ENCODE measurements around the gene VSIG10. TPM values are rescaled to one million over a fixed set of nuclear protein-coding genes. Genes with fewer than 3 reads are reported as not detected.

VSIG10 gene
- total and polyA plus RNA-seq, 2 of the 13 experiments (the other 11 are each of a cell fraction or from before 2014, with no cell fraction given) = 25.6 to 42.5 TPM

DNA sequence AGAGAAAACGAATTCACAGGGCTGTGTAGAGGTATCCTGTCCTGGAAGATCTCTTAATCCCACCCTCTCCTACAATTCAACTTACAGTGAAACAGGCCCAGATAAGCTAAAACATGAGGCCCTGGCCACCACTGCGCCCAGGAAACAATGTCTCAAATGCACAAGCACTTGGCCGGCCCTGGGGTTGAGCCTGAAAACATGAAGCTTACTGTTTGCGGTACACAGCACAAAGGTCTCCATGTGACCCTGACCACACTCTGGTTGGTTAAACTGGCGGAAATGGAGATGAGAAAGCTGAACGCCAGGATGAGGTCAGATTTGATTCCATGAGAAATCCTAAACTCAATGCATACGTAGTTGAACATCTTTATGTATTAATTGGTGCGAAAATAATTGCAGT is 59.2 kb downstream of the VSIG10 start (continued):
- TF ChIP-seq, protein P1, sequence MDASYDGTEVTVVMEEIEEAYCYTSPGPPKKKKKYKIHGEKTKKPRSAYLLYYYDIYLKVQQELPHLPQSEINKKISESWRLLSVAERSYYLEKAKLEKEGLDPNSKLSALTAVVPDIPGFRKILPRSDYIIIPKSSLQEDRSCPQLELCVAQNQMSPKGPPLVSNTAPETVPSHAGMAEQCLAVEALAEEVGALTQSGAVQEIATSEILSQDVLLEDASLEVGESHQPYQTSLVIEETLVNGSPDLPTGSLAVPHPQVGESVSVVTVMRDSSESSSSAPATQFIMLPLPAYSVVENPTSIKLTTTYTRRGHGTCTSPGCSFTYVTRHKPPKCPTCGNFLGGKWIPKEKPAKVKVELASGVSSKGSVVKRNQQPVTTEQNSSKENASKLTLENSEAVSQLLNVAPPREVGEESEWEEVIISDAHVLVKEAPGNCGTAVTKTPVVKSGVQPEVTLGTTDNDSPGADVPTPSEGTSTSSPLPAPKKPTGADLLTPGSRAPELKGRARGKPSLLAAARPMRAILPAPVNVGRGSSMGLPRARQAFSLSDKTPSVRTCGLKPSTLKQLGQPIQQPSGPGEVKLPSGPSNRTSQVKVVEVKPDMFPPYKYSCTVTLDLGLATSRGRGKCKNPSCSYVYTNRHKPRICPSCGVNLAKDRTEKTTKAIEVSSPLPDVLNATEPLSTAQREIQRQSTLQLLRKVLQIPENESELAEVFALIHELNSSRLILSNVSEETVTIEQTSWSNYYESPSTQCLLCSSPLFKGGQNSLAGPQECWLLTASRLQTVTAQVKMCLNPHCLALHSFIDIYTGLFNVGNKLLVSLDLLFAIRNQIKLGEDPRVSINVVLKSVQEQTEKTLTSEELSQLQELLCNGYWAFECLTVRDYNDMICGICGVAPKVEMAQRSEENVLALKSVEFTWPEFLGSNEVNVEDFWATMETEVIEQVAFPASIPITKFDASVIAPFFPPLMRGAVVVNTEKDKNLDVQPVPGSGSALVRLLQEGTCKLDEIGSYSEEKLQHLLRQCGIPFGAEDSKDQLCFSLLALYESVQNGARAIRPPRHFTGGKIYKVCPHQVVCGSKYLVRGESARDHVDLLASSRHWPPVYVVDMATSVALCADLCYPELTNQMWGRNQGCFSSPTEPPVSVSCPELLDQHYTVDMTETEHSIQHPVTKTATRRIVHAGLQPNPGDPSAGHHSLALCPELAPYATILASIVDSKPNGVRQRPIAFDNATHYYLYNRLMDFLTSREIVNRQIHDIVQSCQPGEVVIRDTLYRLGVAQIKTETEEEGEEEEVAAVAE (CRISPR knock-in tag; IDR thresholded peaks at IDR 0.05; ENCODE audit: borderline replicate concordance) = no peak
- no peak for TF ChIP-seq REPIN1 (CRISPR knock-in tag; IDR thresholded peaks at IDR 0.05; ENCODE audit: borderline replicate concordance, low read depth)
- no peak for TF ChIP-seq ZNF879 (CRISPR knock-in tag; IDR thresholded peaks at IDR 0.05)
- TF ChIP-seq MXD3 (CRISPR knock-in tag; IDR thresholded peaks at IDR 0.05) = no peak
- TF ChIP-seq, protein P2, sequence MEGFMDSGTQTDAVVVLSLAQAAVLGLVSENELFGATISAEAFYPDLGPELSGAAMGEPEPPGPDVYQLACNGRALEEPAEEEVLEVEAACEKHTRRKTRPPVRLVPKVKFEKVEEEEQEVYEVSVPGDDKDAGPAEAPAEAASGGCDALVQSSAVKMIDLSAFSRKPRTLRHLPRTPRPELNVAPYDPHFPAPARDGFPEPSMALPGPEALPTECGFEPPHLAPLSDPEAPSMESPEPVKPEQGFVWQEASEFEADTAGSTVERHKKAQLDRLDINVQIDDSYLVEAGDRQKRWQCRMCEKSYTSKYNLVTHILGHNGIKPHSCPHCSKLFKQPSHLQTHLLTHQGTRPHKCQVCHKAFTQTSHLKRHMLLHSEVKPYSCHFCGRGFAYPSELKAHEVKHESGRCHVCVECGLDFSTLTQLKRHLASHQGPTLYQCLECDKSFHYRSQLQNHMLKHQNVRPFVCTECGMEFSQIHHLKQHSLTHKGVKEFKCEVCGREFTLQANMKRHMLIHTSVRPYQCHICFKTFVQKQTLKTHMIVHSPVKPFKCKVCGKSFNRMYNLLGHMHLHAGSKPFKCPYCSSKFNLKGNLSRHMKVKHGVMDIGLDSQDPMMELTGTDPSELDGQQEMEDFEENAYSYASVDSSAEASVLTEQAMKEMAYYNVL (CRISPR knock-in tag; IDR thresholded peaks at IDR 0.05; ENCODE audit: borderline replicate concordance) = no peak
- no peak for TF ChIP-seq MBD4 (IDR thresholded peaks at IDR 0.05; ENCODE audit: borderline replicate concordance, low read length)
- TF ChIP-seq, protein P3, sequence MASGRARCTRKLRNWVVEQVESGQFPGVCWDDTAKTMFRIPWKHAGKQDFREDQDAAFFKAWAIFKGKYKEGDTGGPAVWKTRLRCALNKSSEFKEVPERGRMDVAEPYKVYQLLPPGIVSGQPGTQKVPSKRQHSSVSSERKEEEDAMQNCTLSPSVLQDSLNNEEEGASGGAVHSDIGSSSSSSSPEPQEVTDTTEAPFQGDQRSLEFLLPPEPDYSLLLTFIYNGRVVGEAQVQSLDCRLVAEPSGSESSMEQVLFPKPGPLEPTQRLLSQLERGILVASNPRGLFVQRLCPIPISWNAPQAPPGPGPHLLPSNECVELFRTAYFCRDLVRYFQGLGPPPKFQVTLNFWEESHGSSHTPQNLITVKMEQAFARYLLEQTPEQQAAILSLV (CRISPR knock-in tag; IDR thresholded peaks at IDR 0.05; ENCODE audit: borderline replicate concordance) = no peak
- no peak for TF ChIP-seq ZNF530 (CRISPR knock-in tag; IDR thresholded peaks at IDR 0.05; ENCODE audit: low read depth)
- no peak for TF ChIP-seq DPF2 (CRISPR knock-in tag; IDR thresholded peaks at IDR 0.05; ENCODE audit: borderline replicate concordance, low read depth)
- TF ChIP-seq SNAPC2 (CRISPR knock-in tag; IDR thresholded peaks at IDR 0.05) = no peak
- no peak for TF ChIP-seq NKX3-1 (CRISPR knock-in tag; IDR thresholded peaks at IDR 0.05)
- TF ChIP-seq MAX (IDR thresholded peaks at IDR 0.05) = no peak
- no peak for TF ChIP-seq HOXA9 (CRISPR knock-in tag; IDR thresholded peaks at IDR 0.05; ENCODE audit: borderline replicate concordance)
- TF ChIP-seq E2F2 (CRISPR knock-in tag; IDR thresholded peaks at IDR 0.05; ENCODE audit: borderline replicate concordance) = no peak
- TF ChIP-seq USF2 (IDR thresholded peaks at IDR 0.05; ENCODE audit: low read depth, low read length) = no peak
- peak; percentile 54; the same call in 1 of the 2 replicates for TF ChIP-seq USF2 (CRISPR knock-in tag; IDR thresholded peaks at IDR 0.05; ENCODE audit: borderline replicate concordance)
- TF ChIP-seq ZFY (CRISPR knock-in tag; IDR thresholded peaks at IDR 0.05) = no peak
- TF ChIP-seq STAT5B (CRISPR knock-in tag; IDR thresholded peaks at IDR 0.05) = no peak
- TF ChIP-seq ZMYM4 (CRISPR knock-in tag; IDR thresholded peaks at IDR 0.05) = peak; percentile 72
